C4-2B (cell line): Measurements from ENCODE around the gene SLC38A9.

ENCODE experiments used
- H3K27ac ChIP-seq: fragments of 450-650 bp; 2 replicates; pipeline ENCODE4 v1.5.1; 2017
- CTCF ChIP-seq: fragments of 450-650 bp; conservative IDR thresholded peaks from 2 replicates; pipeline ENCODE4 v1.5.1; 2017; ENCODE audit warnings: mild to moderate bottlenecking
- ZFX ChIP-seq: fragments of 450-650 bp; IDR thresholded peaks from 2 replicates; pipeline ENCODE4 v1.6.1; 2017

SLC38A9 gene

GRCh38 chr5:55634866-55635265 lies 77.3 kb downstream of the SLC38A9 start:
- TF ChIP-seq CTCF (no peak), ZFX (no peak)
- no peak overlapping the region for H3K27ac ChIP-seq

- TF ChIP-seq CTCF (no peak), ZFX (no peak)
- H3K27ac ChIP-seq = no peak overlapping the region
These were observed 77.8 kb downstream of the SLC38A9 start for GRCh38 chr5:55634209-55634805.

DNA sequence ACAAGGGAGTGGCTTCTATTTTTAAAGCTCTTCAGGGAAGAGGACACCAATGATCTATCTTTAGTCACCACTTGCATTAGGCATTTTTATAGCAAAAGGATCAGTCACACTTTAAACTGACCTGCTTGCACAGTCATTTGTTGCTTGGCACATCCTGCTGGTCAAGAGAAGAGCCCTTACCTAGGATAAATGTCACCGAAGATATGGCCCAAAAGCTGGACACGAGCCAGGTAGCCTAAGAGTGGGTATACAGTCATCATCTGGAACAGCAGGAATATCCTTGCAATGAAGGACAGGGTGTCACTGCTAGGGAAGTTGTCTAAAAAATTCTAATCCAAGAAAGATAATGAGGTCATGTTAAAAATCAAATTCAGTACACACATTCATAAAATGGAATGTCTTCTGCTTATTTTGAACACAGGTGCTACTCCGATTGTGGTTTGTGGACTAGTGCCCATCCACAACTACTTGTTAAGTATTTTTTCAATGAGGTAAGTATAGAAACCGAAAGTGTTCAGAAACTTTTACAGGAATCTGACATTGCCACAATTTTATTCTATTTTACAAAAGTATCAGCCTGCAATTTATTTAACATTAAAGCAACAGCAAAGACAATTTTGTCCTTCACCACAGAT lies 78.4 kb downstream of the SLC38A9 start:
- TF ChIP-seq CTCF (no peak), ZFX (no peak)
- H3K27ac ChIP-seq = no peak overlapping the region

DNA sequence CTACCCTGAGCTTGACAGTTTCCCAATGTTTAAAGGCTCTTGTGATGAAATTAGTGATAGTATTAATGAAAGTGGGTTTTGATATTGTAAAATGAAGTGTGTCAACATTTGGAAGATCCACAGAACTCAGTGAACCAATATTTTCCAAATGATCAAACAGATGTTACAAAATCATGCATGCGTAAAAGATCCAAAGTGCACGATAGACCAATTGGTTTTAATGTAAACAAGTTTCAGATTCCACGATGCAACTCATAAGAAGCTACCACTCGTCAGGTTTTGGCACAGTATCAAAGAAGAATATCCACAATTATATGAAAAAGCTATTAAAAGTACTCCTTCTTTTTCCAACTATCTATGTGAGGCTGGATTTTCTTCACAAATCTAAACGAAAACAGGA lies 82.3 kb downstream of the SLC38A9 start:
- TF ChIP-seq CTCF (no peak), ZFX (no peak)
- H3K27ac ChIP-seq = no peak overlapping the region; the same call in 1 of the 2 replicates

- H3K27ac ChIP-seq = no peak overlapping the region
These were observed 85.3 kb downstream of the SLC38A9 start for GRCh38 chr5:55626790-55627189.

DNA sequence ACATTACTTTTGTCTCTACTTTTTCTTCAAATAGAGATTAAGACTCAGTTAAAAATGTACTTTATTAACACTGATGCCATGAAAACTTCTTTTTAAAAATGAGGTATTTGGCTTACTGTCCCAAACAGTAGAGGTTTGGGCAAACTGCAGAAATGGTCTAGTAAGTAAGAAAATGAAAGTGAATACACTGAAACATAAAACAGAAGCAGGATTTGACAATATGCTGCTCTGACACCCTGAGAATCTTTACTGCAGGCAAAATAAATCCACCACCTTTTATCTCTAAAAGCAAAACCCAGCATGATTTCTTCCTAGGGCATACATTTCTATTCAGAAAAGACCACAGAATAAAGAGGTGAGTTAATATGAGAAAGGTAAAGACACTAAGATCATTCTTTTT lies 86.2 kb downstream of the SLC38A9 start:
- H3K27ac ChIP-seq = no peak overlapping the region
- TF ChIP-seq CTCF (no peak), ZFX (no peak)

More at GRCh38 chr5:55626790-55627189, 85.3 kb downstream of the SLC38A9 start:
- TF ChIP-seq CTCF (no peak), ZFX (no peak)

GRCh38 chr5:55625589-55625909 lies 86.6 kb downstream of the SLC38A9 start:
- no peak overlapping the region for H3K27ac ChIP-seq
- TF ChIP-seq ZFX = no peak
- no peak for TF ChIP-seq CTCF
